WI38 (cell line): Measurements from ENCODE around the gene SIRT7.

Experiments
- H3K4me3 ChIP-seq: 2 replicates; pipeline ENCODE4 v1.5.1; 2011; ENCODE audit warnings: low read depth, mild to moderate bottlenecking, control low read depth, low read length
- TF ChIP-seq, protein P1 (sequence below): IDR thresholded peaks from 2 replicates; pipeline ENCODE4 v1.5.1; 2012; ENCODE audit warnings: low read depth, mild to moderate bottlenecking, control low read depth, low read length

SIRT7 gene

DNA sequence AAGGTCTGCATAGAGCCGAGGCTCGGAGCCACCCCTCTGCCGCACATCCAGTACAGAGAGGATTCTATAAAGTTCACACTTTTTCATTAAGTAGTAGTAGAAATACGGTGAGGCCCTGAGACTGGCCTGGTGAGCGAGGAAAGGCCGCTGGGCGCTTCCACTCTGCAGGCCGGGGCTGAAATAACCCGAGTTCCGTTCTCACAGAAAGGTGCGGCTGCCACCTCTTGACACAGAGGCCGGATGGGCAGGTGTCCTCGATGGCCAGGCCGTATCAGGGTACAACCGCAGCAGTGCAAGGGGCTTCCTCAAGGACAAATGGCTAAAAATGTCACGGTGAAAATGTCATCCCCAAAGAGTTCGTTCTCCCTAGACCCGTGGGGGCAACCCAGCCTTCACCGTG lies 6.0 kb downstream of the SIRT7 start:
- no peak overlapping the region for H3K4me3 ChIP-seq

DNA sequence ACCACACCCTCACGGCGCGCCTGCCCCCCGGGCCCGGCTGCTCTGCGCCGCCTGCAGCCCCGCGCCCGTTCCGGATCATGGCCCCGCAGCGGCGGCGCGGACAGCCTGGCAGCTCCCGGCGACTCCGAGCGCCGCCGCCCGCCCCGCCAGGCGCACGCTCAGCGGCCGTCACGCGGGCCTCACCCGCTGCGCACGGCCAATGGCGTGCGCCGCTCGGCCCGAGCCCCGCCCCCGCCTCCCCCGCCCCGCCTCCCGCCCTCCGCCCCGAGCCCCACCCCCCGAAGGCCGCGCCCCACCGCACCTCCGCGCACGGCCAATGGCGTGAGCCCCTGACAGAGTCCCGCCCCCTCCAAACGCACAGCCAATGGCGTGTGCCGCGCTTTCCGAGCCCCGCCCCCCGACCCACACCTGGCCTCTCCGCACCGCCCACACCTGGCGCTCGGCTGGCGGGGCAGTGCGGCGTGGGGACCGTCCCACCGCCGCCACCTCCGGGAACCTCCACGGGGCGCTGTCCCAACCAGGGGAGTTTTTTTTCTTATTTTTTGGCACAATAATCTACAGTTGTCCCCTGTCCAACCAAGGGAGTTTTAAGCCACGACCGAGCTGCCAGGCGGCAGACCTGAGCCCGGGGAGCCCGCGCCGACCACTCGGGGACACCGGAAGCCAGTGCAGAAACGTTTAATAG lies 6.6 kb downstream of the SIRT7 start, which contains the start of gene PCYT2:
Gene PCYT2, minus strand, starts transcription at position 123 of the 685 bp plus-strand sequence. Its CDS starts 44 bp downstream, at position 79.
- H3K4me3 ChIP-seq, result peak within 1 kb of the TSS; percentile 76
- TF ChIP-seq, protein P1, sequence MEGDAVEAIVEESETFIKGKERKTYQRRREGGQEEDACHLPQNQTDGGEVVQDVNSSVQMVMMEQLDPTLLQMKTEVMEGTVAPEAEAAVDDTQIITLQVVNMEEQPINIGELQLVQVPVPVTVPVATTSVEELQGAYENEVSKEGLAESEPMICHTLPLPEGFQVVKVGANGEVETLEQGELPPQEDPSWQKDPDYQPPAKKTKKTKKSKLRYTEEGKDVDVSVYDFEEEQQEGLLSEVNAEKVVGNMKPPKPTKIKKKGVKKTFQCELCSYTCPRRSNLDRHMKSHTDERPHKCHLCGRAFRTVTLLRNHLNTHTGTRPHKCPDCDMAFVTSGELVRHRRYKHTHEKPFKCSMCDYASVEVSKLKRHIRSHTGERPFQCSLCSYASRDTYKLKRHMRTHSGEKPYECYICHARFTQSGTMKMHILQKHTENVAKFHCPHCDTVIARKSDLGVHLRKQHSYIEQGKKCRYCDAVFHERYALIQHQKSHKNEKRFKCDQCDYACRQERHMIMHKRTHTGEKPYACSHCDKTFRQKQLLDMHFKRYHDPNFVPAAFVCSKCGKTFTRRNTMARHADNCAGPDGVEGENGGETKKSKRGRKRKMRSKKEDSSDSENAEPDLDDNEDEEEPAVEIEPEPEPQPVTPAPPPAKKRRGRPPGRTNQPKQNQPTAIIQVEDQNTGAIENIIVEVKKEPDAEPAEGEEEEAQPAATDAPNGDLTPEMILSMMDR, result no peak

More for the DNA sequence above, 6.0 kb downstream of the SIRT7 start:
- TF ChIP-seq, protein P1, result no peak

DNA sequence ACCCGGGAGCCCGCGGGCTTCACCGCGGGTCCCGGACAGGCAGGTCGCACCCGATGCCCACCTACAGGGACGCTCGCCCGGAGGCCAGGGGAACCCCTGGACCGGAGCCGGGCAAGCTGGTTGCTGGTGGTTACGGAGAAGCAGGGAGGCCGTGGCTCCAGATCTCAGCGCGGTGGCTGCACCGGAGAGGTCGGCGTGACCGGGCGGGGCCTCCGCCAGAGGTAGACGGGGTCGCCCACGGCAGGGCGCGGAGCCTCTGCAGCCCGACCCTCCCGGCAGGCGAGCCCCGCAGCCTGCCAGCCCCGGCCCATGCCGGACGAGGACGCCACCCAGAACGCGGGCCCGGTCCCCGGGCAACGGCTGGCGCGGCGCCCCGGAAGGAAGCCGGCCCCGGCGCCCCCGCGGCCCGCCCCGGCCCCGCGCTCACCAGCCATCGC lies 7.1 kb downstream of the SIRT7 start:
- peak overlapping the region; percentile 76 for H3K4me3 ChIP-seq
- TF ChIP-seq, protein P1, result no peak

DNA sequence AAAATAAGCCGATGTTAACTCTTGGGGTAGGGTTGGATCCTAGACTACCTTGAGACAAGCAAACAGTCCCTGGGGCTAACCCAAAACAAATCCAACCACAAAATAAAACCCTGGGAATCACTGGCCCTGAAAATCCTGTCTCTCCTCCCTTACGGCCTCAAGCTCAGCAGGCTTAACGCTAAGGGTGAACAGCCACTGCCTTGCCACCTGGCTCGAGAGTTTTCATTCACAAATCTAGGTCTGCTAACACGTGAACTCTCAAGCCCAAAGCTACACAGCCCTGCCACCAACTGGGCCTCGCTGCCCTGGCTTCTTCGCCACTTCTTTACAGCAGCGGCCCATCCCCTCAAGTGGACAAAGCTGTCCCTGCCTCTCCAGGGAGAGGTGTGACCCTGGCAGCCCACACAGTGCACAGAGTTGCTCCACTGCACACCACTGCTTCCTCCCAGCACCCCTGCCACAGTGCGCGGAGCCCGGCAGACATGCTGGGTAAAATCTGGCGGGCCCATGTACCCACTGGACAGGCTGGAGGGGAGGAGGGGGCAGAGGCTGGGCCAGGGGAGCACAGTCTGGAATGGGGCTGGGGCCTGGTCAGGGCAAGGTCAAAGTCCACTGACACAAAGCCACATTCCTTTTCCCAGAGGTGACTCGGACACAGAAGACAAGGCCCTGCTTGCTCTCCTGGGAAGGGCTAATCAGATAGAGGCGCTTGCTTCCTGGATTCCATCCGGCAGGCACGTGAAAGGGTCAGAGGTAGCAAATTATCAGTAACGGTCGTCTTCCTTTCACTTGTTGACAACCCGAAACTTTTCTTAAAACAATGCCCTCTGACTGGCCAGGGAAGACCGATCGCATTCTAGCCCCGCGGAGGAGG lies 7.8 kb downstream of the SIRT7 start:
- peak overlapping the region; percentile 76 for H3K4me3 ChIP-seq
- TF ChIP-seq, protein P1, result no peak

DNA sequence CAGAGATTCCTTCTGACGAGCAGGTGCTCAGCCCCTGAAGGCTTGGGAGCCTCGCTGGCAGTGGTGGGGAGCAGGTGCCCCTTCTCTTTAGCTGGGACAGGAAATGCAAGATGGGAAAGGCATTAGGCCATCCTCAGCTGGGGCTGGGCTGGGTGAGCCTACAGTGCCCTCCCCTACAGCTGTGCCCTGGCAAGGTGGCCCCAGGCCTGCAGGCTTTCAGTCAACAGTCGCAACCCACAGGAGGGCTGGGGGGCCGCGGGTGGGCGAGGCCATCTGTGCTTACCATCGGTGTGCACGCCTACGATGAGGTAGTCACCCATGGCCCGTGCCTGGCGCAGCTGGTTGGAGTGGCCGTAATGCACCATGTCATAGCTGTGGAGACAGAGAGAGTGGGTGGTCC lies 8.7 kb downstream of the SIRT7 start:
- H3K4me3 ChIP-seq, result no peak overlapping the region

DNA sequence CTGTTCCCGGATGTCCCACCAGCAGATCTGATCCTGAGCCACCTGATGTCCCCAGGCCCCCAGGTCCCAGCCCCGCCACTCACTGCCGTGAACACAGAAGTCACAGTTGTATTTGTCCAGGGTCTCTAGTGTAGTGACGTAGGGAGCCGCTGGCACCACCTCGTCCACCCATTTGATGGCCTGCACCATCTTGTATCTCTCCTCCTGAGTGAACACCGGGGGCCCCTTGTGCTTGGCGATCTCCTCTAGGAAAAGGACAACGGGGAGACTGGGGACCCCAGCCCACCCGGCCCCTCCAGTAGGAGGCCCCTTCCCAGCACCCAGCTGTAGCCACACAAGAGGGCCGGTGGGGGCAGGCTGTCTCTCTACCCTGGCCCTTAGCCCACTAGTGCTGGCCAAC lies 9.2 kb downstream of the SIRT7 start:
- TF ChIP-seq, protein P1, result no peak

More for the DNA sequence above, 8.7 kb downstream of the SIRT7 start:
- TF ChIP-seq, protein P1, result no peak

More for the DNA sequence above, 9.2 kb downstream of the SIRT7 start:
- H3K4me3 ChIP-seq, result no peak overlapping the region
